Activated CD8-positive, alpha-beta T cell treated with anti-CD3 and anti-CD28 coated beads for 36 hours (primary cell): Measurements from ENCODE around the gene CST9. TPM values are rescaled to one million over a fixed set of nuclear protein-coding genes. Genes with fewer than 3 reads are reported as not detected.

Experiments
- ATAC-seq: fragments of 200-7000 bp; cut with Tn5 transposase; one replicate; pipeline ENCODE4 v1.10.0; 2021; ENCODE audit warnings: mild to moderate bottlenecking, moderate library complexity
- CTCF ChIA-PET: fragments of 350-600 bp; sonication (Branson Sonifier 250); formaldehyde crosslinking; loops from one replicate; lab custom pipeline; 2021; ENCODE audit warnings: antibody characterized with exemption; lab: Charles Lee
- POLR2A ChIA-PET: fragments of 350-600 bp; sonication (Branson Sonifier 250); formaldehyde crosslinking; loops from one replicate; lab custom pipeline; 2021; ENCODE audit warnings: antibody characterized with exemption; lab: Charles Lee
- DNase-seq: peaks from one replicate; pipeline ENCODE4 v3.0.0-alpha.2; 2020
- H3K27ac Mint-ChIP-seq: one replicate; pipeline ENCODE4 v1.8.0; 2021; ENCODE audit warnings: mild to moderate bottlenecking, mixed read lengths
- H3K27me3 Mint-ChIP-seq: one replicate; pipeline ENCODE4 v1.8.0; 2021; ENCODE audit warnings: mixed read lengths
- H3K36me3 Mint-ChIP-seq: one replicate; pipeline ENCODE4 v1.8.0; 2021; ENCODE audit warnings: low read depth, mixed read lengths
- H3K4me1 Mint-ChIP-seq: one replicate; pipeline ENCODE4 v1.8.0; 2021; ENCODE audit warnings: low read depth, mixed read lengths
- H3K4me3 Mint-ChIP-seq: one replicate; pipeline ENCODE4 v1.8.0; 2021; ENCODE audit warnings: mild to moderate bottlenecking, moderate library complexity, mixed read lengths
- H3K9me3 Mint-ChIP-seq: one replicate; pipeline ENCODE4 v1.8.0; 2021; ENCODE audit warnings: mixed read lengths
- CTCF ChIP-seq: fragments of 200-600 bp; IDR thresholded peaks from one replicate; pipeline ENCODE4 v1.8.0; 2022; ENCODE audit warnings: antibody characterized with exemption, mild to moderate bottlenecking
- intact Hi-C: fragments of 100-400 bp; cut with micrococcal nuclease; formaldehyde crosslinking; loops from one replicate; pipeline ENCODE4 v1.10.0; 2022
- total RNA-seq, 2 experiments: library from RNA; stranded (reverse); gene quantifications; one replicate each; pipeline ENCODE4 v1.2.3, GENCODE V29; 2021

The CST9 gene
- total RNA-seq, 2 experiments from 2014 or later, result not detected

- no peaks in the 10 kb centered on the region for H3K9me3 Mint-ChIP-seq
- H3K27me3 Mint-ChIP-seq, result peaks cover 14% of the 10 kb centered on the region
- intact Hi-C loops, result no loop called here
- no peak for DNase-seq
- no peak overlapping the region for H3K27ac Mint-ChIP-seq
- H3K4me3 Mint-ChIP-seq, result no peak overlapping the region
- POLR2A ChIA-PET, result no interaction called here
- H3K4me1 Mint-ChIP-seq, result peaks cover 4% of the 10 kb centered on the region
- CTCF ChIA-PET, result interaction anchor here (1.2 kb wide), 1 partner anchor 21 kb away, joined by 3 read pairs; no protein-coding TSS in a partner anchor
- TF ChIP-seq CTCF, result no peak
- ATAC-seq, result no peak
- H3K36me3 Mint-ChIP-seq, result no peaks in the 10 kb centered on the region
These were observed 19.6 kb downstream of the CST9 start for GRCh38 chr20:23585808-23586734.

- no peaks in the 10 kb centered on the region for H3K9me3 Mint-ChIP-seq
- ATAC-seq, result no peak
- no peak overlapping the region for H3K27ac Mint-ChIP-seq
These were observed 20.3 kb downstream of the CST9 start for GRCh38 chr20:23585449-23585807.

GRCh38 chr20:23584434-23585199 is 21.1 kb downstream of the CST9 start:
- no peak for TF ChIP-seq CTCF
- ChIA-PET CTCF (interaction anchor here (1.2 kb wide), 1 partner anchor 23 kb away, joined by 3 read pairs; no protein-coding TSS in a partner anchor), POLR2A (no interaction called here)
- Mint-ChIP-seq H3K36me3 (no peaks in the 10 kb centered on the region), H3K27me3 (peaks cover 16% of the 10 kb centered on the region), H3K4me1 (peaks cover 4% of the 10 kb centered on the region), H3K4me3 (no peak overlapping the region), H3K27ac (no peak overlapping the region), H3K9me3 (no peaks in the 10 kb centered on the region)
- intact Hi-C loops, result no loop called here
- DNase-seq (no peak), ATAC-seq (no peak)

More at GRCh38 chr20:23585449-23585807, 20.3 kb downstream of the CST9 start:
- Mint-ChIP-seq H3K4me1 (peaks cover 4% of the 10 kb centered on the region), H3K27me3 (peaks cover 14% of the 10 kb centered on the region), H3K36me3 (no peaks in the 10 kb centered on the region), H3K4me3 (no peak overlapping the region)
- no peak for TF ChIP-seq CTCF
- no peak for DNase-seq
- ChIA-PET CTCF (no interaction called here), POLR2A (no interaction called here)
- intact Hi-C loops, result no loop called here

- DNase-seq (no peak), ATAC-seq (no peak)
- ChIA-PET CTCF (interaction anchor here (1.2 kb wide), 1 partner anchor 24 kb away, joined by 3 read pairs; no protein-coding TSS in a partner anchor), POLR2A (no interaction called here)
- intact Hi-C loops, result no loop called here
- no peaks in the 10 kb centered on the region for H3K4me1 Mint-ChIP-seq
- no peak overlapping the region for H3K27ac Mint-ChIP-seq
- H3K4me3 Mint-ChIP-seq, result no peak overlapping the region
- H3K9me3 Mint-ChIP-seq, result no peaks in the 10 kb centered on the region
- TF ChIP-seq CTCF, result no peak
- no peaks in the 10 kb centered on the region for H3K36me3 Mint-ChIP-seq
- peaks cover 16% of the 10 kb centered on the region for H3K27me3 Mint-ChIP-seq
These were observed 22.2 kb downstream of the CST9 start for GRCh38 chr20:23583526-23583925.
